Activated T-cell treated with anti-CD3 and anti-CD28 coated beads, Interleukin-2, amount 50 U/mL, for 72 hours (primary cell): ENCODE measurements around the gene DNAJC1. TPM values are rescaled to one million over a fixed set of nuclear protein-coding genes. Genes with fewer than 3 reads are reported as not detected.

ENCODE experiments used
- ATAC-seq, 2 donors: fragments of 150-1000 bp; cut with Tn5 transposase; replicated peaks in 1 of 2; 2 replicates each; pipeline ENCODE4 v1.10.0; 2021; ENCODE audit warnings: moderate library complexity in 2 of 2, mild to moderate bottlenecking in 1 of 2
- DNase-seq, 2 donors: peaks; one replicate each; pipeline ENCODE4 v3.0.0; 2021 to 2022; ENCODE audit warnings: mixed read lengths in 1 of 2
- H3K27ac Mint-ChIP-seq: one replicate; pipeline ENCODE4 v1.8.0; 2022; ENCODE audit warnings: mild to moderate bottlenecking, moderate library complexity, mixed read lengths
- H3K27me3 Mint-ChIP-seq: one replicate; pipeline ENCODE4 v1.8.0; 2022; ENCODE audit warnings: low read depth, mixed read lengths
- H3K36me3 Mint-ChIP-seq, 2 donors: one replicate each; pipeline ENCODE4 v1.8.0; 2022; ENCODE audit warnings: mixed read lengths in 2 of 2, mild to moderate bottlenecking in 1 of 2; ENCODE audit not compliant: insufficient read depth in 2 of 2
- H3K4me1 Mint-ChIP-seq: one replicate; pipeline ENCODE4 v1.8.0; 2022; ENCODE audit warnings: low read depth, mixed read lengths
- H3K4me3 Mint-ChIP-seq, 2 donors: one replicate each; pipeline ENCODE4 v1.8.0; 2022; ENCODE audit warnings: mild to moderate bottlenecking in 2 of 2, mixed read lengths in 2 of 2, moderate library complexity in 2 of 2
- H3K9me3 Mint-ChIP-seq, 2 donors: one replicate each; pipeline ENCODE4 v1.8.0; 2022; ENCODE audit warnings: mixed read lengths in 2 of 2
- total RNA-seq, 2 donors: library from RNA; stranded (reverse); gene quantifications; one replicate each; pipeline ENCODE4 v1.2.3, GENCODE V29; 2022

The DNAJC1 gene
- total RNA-seq, 2 donors from 2014 or later = 40.6 to 42.4 TPM

DNA sequence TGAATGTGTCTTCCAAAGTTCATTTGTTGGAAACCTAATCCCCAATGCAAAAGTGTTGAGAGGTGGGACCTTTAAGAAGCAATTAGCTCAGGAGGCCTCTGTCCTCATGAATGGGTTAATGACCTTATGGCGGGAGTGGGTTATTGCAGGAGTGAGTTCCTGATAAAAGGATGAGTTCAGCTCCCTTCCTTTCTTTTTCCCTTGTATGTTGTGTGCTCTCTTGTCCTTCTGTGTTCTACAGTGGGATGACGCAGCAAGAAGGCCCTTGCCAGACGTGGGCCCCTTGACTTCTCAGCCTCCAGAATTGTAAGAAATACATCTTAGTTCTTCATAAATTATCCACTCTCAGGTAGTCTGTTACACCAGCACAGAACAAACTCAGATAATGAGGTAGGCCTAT, 206.0 kb downstream of the DNAJC1 start:
- no peak for ATAC-seq
- H3K27ac Mint-ChIP-seq = peak overlapping the region; percentile 14
- no peak overlapping the region for H3K4me3 Mint-ChIP-seq

DNA sequence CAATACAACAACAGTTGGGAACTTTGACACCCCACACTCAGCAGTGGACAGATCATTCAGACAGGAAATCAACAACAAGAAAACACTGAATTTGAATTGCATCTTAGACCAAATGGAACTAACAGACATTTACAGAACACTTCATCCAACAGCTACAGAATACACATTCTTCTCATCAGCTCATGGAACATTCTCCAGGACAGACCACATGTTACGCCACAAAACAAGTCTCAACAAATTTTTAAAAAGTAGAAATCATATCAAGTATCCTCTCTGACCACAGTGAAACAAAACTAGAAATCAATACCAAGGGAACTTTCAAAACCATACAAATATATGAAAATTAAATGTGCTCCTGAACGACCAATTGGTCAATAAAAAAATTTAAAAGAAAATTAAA, 212.3 kb downstream of the DNAJC1 start:
- DNase-seq = no peak
- peaks cover 5 to 19% of the 10 kb centered on the region in 2 donors for H3K36me3 Mint-ChIP-seq
- H3K4me1 Mint-ChIP-seq = no peaks in the 10 kb centered on the region
- H3K27ac Mint-ChIP-seq = no peak overlapping the region
- H3K4me3 Mint-ChIP-seq = no peak overlapping the region
- H3K9me3 Mint-ChIP-seq = peaks cover 2% of the 10 kb centered on the region in 2 donors
- ATAC-seq = no peak
- H3K27me3 Mint-ChIP-seq = no peaks in the 10 kb centered on the region

More for the DNA sequence above, 206.0 kb downstream of the DNAJC1 start:
- no peak for DNase-seq
- H3K4me1 Mint-ChIP-seq = peaks cover 15% of the 10 kb centered on the region
- no peaks in the 10 kb centered on the region for H3K27me3 Mint-ChIP-seq
- H3K9me3 Mint-ChIP-seq = no peaks in the 10 kb centered on the region
- H3K36me3 Mint-ChIP-seq = peaks cover 0 to 5% of the 10 kb centered on the region in 2 donors

DNA sequence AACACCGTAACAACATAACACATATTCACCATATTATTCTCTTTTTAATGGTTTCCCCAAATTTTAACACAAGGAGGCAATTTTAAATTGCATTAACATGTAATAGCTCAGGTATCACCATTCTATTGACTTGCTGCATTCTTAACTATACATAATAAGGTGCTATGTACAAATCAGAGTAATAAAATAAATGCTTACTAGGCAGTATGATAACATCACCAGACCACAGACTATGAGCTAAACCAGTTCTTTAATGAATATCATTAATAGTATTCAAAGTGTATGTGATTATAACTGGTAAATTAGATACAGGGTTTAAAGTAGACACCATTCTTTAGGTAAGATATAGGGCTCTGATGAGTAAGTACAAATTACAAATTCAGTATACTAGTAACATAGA, 226.6 kb downstream of the DNAJC1 start:
- DNase-seq = no peak
- peaks cover 14% of the 10 kb centered on the region for H3K4me1 Mint-ChIP-seq
- H3K27ac Mint-ChIP-seq = no peak overlapping the region
- no peaks in the 10 kb centered on the region for H3K27me3 Mint-ChIP-seq
- no peak overlapping the region for H3K4me3 Mint-ChIP-seq
- no peak for ATAC-seq
- peaks cover 3 to 5% of the 10 kb centered on the region in 2 donors for H3K9me3 Mint-ChIP-seq
- H3K36me3 Mint-ChIP-seq = peaks cover 6 to 19% of the 10 kb centered on the region in 2 donors

DNA sequence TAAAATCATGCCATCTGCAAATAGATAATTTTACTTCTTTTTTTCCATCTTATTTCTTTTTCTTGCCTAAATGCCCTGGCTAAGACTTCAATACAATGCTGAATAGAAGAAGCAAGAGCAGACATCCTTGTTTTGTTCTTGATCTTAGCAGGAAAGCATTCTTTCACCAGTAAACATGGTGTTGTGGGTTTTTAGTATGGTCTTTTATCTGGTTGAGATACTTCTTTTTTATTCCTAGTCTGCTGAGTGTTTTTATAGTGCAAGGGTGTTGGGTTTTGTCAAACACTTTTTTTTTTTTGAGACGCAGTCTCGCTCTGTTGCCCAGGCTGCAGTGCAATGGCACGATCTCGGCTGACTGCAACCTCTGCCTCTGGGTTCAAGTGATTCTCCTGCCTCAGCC, 232.3 kb downstream of the DNAJC1 start:
- Mint-ChIP-seq H3K27me3 (no peaks in the 10 kb centered on the region), H3K9me3 (no peaks in the 10 kb centered on the region), H3K27ac (no peak overlapping the region), H3K4me1 (peaks cover 6% of the 10 kb centered on the region), H3K4me3 (no peak overlapping the region), H3K36me3 (peaks cover 0 to 13% of the 10 kb centered on the region in 2 donors)
- ATAC-seq = no peak
- no peak for DNase-seq

DNA sequence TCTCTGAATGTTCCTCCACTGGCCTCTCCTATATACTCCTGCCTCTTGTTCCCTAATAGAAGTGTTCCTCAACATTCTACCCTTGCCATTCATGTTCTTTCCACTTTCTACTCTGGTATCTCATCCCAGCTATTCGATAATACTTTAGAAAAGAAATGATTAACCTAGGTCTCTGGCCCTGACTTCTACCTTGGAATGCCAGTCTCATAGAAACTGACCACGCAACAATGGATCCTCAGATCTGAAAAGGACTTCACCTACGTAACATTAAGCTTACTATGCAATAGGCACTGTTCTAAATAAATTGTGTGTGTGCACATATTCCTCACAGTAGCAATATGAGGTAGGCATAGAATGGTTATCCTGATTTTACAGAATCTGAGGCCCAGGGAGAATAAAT, 234.5 kb downstream of the DNAJC1 start:
- Mint-ChIP-seq H3K27me3 (no peaks in the 10 kb centered on the region), H3K4me3 (no peak overlapping the region), H3K27ac (no peak overlapping the region), H3K36me3 (peaks cover 0 to 11% of the 10 kb centered on the region in 2 donors), H3K9me3 (no peaks in the 10 kb centered on the region), H3K4me1 (peaks cover 16% of the 10 kb centered on the region)
- DNase-seq (no peak), ATAC-seq (no peak)

DNA sequence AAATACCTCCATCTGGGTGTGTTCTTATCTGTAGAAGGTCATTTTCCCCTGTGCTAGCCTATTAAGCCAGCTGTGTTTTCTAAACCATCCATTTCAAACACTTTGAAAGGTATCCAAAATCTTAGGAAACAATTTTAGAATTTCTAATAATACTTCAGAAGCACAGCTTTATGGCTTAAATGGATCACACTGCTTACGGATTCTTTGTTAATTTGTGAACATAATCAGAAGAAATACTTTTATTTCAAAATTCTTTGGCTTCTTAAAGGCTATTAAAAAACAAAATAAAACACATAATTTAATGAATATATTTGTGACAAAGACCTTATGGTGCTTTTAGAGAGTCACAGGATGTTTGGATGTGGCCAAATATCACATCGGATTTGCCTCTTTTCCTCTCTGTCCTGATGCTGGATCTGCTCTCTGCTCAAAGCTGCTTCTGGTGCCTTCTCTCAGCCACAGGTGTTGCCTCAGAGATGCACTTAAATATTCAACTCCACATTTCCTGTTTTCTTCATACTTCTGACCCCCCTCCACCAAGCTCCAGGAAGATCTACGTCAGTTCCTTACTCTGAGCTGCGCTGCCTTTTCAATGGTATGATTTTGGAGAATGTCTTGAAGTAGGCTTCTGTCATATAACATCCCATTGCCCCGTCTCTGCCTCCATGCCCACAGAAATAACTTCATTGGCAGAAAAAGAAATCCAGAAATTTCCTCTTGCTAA, 238.9 kb downstream of the DNAJC1 start:
- Mint-ChIP-seq H3K27me3 (no peaks in the 10 kb centered on the region), H3K27ac (peak overlapping the region; percentile 4), H3K36me3 (no peaks in the 10 kb centered on the region), H3K4me1 (peaks cover 10% of the 10 kb centered on the region), H3K4me3 (no peak overlapping the region), H3K9me3 (no peaks in the 10 kb centered on the region)
- DNase-seq = no peak
- peak; percentile 32 to 44 for ATAC-seq

DNA sequence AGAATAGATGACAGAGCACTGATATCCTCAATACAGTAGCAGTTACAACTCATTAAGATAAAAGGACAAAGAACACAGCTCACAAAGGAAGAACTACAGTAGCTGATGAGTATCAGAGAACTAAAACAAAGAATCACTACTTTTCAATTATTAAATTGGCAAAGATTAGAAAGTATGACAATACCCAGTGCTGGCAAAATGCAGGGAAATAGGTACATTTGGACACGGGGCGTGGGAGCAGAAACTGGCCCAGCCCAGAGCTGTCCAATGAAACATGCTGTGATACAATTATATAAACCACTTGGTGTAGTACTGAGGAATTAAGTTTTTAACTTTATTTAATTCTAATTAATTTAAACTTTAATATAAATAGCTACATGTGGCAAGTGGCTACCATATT, 243.2 kb downstream of the DNAJC1 start:
- no peaks in the 10 kb centered on the region for H3K27me3 Mint-ChIP-seq
- no peak overlapping the region for H3K27ac Mint-ChIP-seq
- DNase-seq (no peak), ATAC-seq (no peak)
- H3K4me3 Mint-ChIP-seq = no peak overlapping the region
- H3K4me1 Mint-ChIP-seq = peaks cover 8% of the 10 kb centered on the region
- no peaks in the 10 kb centered on the region for H3K9me3 Mint-ChIP-seq
- no peaks in the 10 kb centered on the region for H3K36me3 Mint-ChIP-seq

DNA sequence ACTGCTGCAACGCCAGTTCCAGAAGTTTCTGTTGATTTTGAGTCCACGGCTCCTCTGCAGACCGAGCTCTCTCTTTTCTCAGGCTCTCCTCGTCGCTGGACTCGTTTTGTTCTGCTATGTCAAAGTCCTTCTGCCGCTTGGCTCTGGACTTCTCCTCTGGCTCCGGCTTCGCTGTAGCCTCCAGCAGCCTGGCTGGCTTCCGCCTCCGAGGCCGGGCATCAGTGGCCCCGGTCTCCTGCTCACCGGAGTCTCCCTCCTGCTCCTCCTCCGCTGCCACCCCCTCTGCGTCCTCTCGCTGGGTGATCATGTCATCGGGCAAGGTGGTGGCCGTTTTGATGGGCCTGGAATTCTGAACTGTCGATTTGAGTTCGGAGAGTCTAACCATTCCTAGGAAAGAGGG, 244.3 kb downstream of the DNAJC1 start:
- Mint-ChIP-seq H3K27ac (no peak overlapping the region), H3K4me1 (no peaks in the 10 kb centered on the region), H3K9me3 (no peaks in the 10 kb centered on the region), H3K4me3 (no peak overlapping the region), H3K36me3 (no peaks in the 10 kb centered on the region), H3K27me3 (no peaks in the 10 kb centered on the region)
- DNase-seq = no peak
- no peak for ATAC-seq

DNA sequence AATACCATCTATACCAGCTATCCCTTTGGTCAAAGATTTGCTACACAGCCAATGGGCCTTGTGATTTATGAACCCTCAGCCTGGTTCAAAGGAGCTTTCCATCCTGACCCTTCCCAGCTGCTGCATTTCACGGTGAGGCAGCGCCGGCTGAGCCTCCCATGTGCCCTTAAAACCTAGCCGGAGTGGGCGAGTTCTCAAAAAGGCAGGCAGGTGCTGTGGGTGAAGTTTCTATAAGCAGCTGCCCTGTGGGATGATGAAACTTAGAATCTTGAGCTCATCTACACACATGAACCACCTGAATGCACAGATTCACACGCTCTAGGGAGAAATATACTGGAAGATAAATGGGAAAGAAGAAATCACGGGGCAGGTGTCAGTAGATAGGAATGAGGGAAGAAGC, 244.8 kb downstream of the DNAJC1 start:
- H3K9me3 Mint-ChIP-seq = no peaks in the 10 kb centered on the region
- no peaks in the 10 kb centered on the region for H3K27me3 Mint-ChIP-seq
- DNase-seq (no peak), ATAC-seq (no peak)
- H3K4me3 Mint-ChIP-seq = no peak overlapping the region
- H3K4me1 Mint-ChIP-seq = no peaks in the 10 kb centered on the region
- no peaks in the 10 kb centered on the region for H3K36me3 Mint-ChIP-seq
- H3K27ac Mint-ChIP-seq = no peak overlapping the region

DNA sequence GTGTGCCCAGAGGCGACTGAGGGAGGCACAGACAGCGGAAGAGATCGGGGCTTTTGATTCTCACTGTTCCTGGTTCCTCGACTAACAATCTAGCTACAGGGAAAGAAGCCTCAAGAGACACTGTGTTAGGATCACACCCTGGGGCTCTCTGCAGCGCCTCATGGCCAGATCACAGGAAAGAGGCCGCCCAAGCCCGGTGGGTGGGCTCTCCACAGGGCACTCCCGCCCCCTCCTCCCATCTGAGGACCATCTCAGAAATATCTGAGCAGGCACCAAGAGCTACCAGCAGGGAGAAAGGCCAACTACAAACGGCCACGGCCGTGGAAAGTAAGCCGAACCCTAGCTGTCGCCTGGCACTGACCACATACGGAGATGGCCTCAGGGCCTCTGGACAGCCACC, 245.3 kb downstream of the DNAJC1 start:
- ATAC-seq (no peak), DNase-seq (no peak)
- no peaks in the 10 kb centered on the region for H3K27me3 Mint-ChIP-seq
- H3K4me3 Mint-ChIP-seq = no peak overlapping the region
- H3K9me3 Mint-ChIP-seq = no peaks in the 10 kb centered on the region
- no peaks in the 10 kb centered on the region for H3K4me1 Mint-ChIP-seq
- no peaks in the 10 kb centered on the region for H3K36me3 Mint-ChIP-seq
- H3K27ac Mint-ChIP-seq = no peak overlapping the region

DNA sequence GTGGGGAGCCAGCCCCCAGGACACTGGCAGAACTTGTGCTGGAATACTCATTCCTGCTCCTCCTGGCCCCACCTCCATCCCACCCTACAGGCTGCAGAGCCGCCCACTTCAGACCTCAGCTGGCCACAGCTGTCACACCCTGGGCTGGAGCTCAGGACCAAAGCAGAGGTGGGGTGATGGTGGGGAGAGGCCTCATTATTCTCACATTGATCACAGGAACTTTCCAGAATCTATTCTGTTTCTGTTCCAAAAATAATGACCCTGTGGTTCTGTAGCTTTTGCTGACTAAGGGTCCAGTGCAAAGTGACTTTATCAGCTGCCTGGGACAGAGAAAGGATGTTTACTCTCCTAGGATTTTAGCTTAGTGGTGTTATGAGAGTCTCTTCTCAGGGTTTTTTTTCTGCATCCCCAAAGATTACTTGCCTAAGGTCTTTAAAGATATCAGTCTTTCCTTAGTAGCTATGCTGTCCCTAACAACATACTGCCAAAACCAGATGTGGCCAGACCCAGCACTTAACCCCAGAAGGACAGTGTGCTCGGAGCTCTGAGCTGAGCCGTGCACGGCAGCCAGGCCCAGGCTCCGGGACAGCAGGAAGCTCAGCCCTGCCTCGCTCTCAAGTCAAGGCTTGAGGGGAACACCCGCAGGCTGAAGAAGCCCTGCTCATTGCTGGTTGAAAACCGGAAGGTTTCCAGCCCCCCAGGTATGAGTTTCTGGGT, 246.2 kb downstream of the DNAJC1 start:
- no peak for ATAC-seq
- no peaks in the 10 kb centered on the region for H3K27me3 Mint-ChIP-seq
- no peak for DNase-seq
- no peaks in the 10 kb centered on the region for H3K36me3 Mint-ChIP-seq
- no peaks in the 10 kb centered on the region for H3K4me1 Mint-ChIP-seq
- H3K27ac Mint-ChIP-seq = no peak overlapping the region
- H3K9me3 Mint-ChIP-seq = no peaks in the 10 kb centered on the region
- no peak overlapping the region for H3K4me3 Mint-ChIP-seq

DNA sequence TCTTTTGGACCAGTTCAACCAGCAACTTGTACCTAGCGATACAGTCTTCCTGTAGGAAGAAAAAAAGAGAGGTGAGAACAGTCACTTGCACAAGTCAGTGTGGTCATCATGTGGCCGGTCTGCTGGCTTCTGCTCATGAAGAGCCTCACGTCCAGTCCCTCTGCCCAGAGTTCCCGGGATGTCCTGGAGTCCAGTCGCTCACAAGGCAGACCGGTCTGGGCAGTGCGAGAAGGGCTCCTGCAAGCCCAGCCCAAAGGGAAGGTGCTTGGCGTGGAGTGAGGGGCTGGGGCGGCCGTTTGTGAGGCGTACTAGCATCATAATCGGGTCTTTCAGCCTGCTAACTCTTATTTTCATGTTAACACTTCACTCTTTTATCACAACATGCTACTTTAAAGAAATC, 246.8 kb downstream of the DNAJC1 start:
- Mint-ChIP-seq H3K9me3 (no peaks in the 10 kb centered on the region), H3K4me3 (no peak overlapping the region), H3K27ac (no peak overlapping the region), H3K27me3 (no peaks in the 10 kb centered on the region), H3K4me1 (no peaks in the 10 kb centered on the region), H3K36me3 (no peaks in the 10 kb centered on the region)
- DNase-seq (no peak), ATAC-seq (no peak)

DNA sequence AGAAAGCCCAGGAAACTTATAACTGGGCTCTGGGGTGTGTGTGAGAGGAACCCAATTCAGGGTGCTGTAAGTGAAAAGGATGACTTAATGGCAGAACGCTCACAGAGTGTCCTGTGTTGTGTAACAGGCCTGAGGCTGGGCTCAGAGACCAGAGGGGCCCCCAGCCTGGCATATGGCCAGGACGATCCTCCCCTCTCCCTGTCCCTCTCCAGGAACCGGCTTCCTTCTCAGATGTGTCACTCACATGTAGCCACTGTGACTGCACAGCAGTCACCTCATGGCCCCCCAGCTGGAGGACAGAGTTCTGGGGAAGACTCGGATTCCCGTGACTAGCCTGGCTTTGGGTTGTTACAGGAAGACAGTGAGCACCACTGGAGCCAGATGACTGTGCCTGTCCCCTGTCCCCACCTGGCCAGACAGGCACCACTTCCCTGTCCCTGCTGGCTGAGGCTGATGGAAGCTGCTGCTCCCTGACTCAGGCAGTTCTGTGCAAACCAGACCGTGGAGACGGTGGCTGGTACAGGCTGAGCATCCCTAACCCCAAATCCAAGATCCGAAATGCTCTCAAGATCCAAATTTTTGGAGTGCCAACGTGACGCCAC, 249.0 kb downstream of the DNAJC1 start:
- no peaks in the 10 kb centered on the region for H3K9me3 Mint-ChIP-seq
- H3K4me3 Mint-ChIP-seq = no peak overlapping the region
- ATAC-seq (no peak), DNase-seq (no peak)
- no peaks in the 10 kb centered on the region for H3K36me3 Mint-ChIP-seq
- no peak overlapping the region for H3K27ac Mint-ChIP-seq
- H3K4me1 Mint-ChIP-seq = peaks cover 11% of the 10 kb centered on the region
- H3K27me3 Mint-ChIP-seq = no peaks in the 10 kb centered on the region
